22Rv1 (cell line): ENCODE results near the gene CTRL.

Experiments
- H3K27ac ChIP-seq: fragments of 450-650 bp; 2 replicates; pipeline ENCODE4 v1.5.1; 2017
- ZFX ChIP-seq: fragments of 450-650 bp; IDR thresholded peaks from 2 replicates; pipeline ENCODE4 v1.6.1; 2017; ENCODE audit warnings: antibody characterized with exemption, borderline replicate concordance
- TF ChIP-seq, protein P1 (sequence below): fragments of 450-650 bp; IDR thresholded peaks from 2 replicates; pipeline ENCODE4 v1.5.1; 2017; ENCODE audit warnings: mild to moderate bottlenecking

The CTRL gene

DNA sequence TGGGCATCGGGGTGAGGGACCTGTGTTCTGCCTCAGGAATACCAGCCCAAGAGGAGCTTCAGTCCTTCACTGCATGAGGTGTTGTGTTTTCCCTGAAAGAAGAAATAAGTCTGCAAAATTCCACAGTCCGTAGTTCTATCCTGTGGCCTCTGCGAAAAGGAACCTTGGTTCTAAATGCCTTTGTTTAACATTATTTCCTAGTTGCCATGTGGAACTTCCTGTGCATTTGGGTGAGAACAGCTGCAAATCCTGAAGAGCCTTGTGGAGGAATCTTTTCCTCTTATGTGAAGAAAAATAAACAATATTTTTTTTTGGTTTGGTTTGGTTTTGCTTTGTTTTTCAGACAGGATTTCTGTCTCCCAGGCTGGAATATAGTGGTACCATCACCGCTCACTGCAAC is 28.8 kb downstream of the CTRL start:
- TF ChIP-seq, protein P1, sequence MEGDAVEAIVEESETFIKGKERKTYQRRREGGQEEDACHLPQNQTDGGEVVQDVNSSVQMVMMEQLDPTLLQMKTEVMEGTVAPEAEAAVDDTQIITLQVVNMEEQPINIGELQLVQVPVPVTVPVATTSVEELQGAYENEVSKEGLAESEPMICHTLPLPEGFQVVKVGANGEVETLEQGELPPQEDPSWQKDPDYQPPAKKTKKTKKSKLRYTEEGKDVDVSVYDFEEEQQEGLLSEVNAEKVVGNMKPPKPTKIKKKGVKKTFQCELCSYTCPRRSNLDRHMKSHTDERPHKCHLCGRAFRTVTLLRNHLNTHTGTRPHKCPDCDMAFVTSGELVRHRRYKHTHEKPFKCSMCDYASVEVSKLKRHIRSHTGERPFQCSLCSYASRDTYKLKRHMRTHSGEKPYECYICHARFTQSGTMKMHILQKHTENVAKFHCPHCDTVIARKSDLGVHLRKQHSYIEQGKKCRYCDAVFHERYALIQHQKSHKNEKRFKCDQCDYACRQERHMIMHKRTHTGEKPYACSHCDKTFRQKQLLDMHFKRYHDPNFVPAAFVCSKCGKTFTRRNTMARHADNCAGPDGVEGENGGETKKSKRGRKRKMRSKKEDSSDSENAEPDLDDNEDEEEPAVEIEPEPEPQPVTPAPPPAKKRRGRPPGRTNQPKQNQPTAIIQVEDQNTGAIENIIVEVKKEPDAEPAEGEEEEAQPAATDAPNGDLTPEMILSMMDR = no peak
- no peak for TF ChIP-seq ZFX
- H3K27ac ChIP-seq = no peak overlapping the region

DNA sequence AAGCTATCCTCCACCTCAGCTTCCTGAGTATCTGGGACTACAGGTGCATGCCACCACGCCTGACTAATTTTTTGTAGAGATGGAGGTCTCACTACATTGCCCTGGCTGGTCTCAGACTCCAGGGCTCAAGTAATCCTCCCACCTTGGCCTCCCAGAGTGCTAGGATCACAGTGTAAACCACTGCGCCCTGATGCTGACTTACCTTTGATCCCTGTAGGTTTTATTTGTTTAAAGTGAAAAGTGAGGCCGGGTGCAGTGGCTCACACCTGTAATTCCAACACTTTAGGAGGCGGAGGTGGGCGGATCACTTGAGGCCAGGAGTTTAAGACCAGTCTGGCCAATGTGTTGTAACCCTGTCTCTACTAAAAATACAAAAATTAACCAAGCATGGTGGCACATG is 29.9 kb downstream of the CTRL start:
- TF ChIP-seq ZFX = no peak
- TF ChIP-seq, protein P1 = no peak
- H3K27ac ChIP-seq = no peak overlapping the region

DNA sequence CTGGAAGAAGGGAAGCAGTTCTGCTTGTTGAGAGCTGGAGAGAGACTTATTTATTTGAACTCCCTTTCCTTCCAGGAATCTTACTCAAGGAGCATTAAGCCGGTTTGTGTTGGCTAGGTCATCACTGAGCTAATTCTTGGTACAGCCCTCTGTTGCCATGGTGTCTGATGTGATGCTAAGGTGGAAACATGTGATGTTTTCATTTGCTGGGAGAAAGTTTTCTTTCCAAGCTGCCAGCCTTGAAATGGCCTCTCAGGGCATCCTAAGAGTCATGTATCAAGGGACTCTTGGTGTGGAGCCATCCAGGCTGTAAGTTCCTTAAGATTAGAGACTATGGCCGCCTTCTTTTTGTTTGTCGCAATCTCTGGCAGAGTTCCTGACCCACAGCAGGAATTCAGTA is 34.4 kb downstream of the CTRL start:
- TF ChIP-seq, protein P1 = no peak
- TF ChIP-seq ZFX = no peak
- no peak overlapping the region for H3K27ac ChIP-seq

DNA sequence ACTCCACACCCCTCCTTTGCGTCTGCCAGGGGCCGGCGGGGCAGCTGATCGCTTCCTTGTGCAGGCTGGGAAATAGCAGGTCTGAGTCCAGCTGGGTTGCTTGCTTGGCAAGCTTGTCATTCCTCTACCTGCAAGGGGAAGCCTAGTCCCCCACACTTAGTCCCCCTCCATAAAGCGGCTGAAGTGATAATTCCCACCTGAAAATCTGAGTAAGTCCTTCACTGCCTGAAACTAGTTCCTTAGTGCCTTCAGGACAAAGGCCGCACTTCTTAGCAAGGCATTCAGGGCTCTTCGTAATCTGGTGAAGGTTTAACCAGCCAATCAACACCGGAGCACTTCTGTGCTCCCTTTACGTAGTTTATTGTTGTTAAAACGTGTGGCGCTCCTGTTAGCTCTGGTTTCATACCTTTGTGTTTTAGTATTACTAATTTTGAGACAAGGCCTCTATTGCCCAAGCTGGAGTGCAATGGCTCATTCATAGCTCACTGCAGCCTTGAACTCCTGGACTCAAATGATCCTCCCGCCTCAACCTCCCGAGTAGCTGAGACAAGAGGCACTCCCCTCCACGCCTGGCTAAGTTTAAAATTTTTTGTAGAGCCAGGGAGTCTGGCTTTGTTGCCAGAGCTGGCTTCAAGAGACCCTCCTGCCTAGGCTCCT is 37.8 kb downstream of the CTRL start:
- no peak for TF ChIP-seq ZFX
- TF ChIP-seq, protein P1 = no peak
- H3K27ac ChIP-seq = peak overlapping the region; percentile 78

DNA sequence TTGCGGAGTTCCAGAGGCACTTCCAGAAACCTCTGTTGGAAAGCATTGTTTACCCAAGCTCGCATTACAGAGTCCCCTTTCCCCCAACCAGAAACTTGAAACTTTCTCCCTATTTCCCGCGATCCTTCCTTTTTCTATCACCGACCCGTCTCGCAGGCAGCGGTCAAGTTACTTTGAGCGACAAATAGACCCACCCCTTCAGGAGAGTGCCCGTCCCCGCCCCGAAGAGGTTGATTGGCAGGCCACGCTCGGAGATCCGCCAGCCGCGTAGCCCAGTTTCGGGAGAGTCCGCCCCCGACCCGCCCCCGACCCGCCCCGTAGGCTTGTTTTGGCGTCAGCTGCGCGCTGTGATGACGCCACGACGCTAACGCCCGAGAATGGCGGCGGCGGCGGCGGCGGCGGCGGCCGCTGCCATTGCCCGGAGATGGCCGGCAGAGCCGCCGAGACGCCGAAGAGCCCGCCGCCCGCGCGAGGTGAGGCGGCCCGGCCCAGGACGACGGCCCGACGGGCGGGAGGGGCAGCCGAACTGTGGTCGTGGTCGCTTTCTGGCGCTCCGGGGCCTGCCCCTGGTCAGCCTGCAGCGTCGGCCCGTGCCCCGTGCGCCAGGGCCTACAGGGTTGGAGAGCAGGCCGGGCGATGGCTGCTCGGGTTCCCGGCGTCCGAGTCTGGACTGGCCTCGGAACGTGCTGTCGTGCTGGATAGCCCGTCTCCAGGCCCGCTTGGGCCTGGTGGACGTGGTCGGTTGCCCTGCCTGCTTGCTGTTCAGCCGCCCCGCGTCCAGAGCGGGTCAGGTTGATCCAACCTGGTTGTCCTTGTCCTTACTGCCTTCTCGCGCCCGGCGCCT is 38.5 kb downstream of the CTRL start, which contains the start of gene PSKH1:
Gene PSKH1 (plus strand): TSS at position 356 of the 844 bp plus-strand sequence. CDS start 15,496 bp downstream, outside the sequence.
- TF ChIP-seq, protein P1 = no peak
- no peak for TF ChIP-seq ZFX
- H3K27ac ChIP-seq = peak within 1 kb of the TSS; percentile 78

DNA sequence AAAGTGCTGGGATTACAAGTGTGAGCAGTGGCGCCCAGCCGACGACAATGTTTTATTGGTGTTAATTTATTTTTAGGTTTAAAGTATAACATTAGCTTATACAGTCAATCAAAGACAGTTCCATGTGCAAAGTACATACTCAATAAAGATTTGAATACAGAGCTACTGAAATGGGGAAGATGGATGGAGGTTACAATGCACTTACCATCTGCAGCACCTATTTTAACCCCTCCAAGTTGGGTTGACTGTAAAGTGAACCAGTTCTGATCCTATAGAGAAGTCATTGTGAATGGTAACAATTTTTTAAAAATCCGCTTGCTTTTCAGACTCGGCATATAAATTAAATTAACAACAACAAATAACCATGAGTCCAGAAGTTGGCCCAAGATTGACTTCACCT is 39.3 kb downstream of the CTRL start:
- H3K27ac ChIP-seq = peak overlapping the region; percentile 78
- TF ChIP-seq, protein P1 = no peak
- no peak for TF ChIP-seq ZFX

DNA sequence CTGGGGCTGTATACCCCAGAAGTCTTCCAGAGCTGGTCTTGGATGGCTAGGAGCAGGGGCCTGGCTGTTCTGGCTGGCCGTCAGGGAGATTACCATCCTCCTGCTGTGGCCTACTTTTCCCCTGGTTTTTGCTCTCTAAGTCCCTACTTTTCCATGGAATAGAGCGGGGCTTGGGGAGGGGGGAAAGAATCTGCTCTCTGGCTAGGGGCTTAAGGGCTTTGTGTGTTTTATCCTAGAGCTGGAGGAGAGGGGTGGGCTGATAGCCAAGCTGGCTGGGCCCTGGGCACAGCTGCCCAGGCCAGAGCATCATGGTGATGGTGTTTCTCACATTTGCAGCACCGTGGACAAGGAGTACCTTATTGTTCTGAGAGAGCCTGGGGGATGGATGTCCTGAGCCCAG is 43.3 kb downstream of the CTRL start:
- H3K27ac ChIP-seq = no peak overlapping the region
- TF ChIP-seq, protein P1 = no peak
- TF ChIP-seq ZFX = no peak
